RCC 7860 (cell line): ENCODE data around the gene CFTR.

Source experiments
- DNase-seq: peaks from one replicate; pipeline ENCODE4 v3.0.0-alpha.2; 2015; ENCODE audit warnings: low spot score
- FAIRE-seq: peaks from 2 replicates; lab custom pipeline; 2012; peaks lifted over from hg19 to GRCh38; lab: Jason Lieb, UNC

The CFTR gene

DNA sequence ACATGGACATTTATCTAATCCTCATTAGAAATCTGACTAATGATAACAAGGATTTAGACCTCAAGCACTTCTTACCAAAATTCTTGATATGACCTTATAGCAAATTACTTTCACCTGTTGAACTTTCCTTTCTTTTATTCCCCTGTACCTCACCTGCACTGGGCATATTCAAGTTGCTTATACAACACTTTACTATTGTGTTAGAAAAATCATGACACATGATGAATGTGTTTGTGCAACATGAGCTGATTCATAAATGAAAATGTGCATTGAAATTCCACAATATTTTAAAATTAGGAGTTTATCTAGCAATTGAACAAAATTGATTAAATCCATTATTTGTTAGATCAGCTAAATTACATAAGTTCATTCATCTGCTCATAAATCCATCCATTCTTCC, 160.6 kb downstream of the CFTR start:
- no peak for DNase-seq
- FAIRE-seq, result no peak

DNA sequence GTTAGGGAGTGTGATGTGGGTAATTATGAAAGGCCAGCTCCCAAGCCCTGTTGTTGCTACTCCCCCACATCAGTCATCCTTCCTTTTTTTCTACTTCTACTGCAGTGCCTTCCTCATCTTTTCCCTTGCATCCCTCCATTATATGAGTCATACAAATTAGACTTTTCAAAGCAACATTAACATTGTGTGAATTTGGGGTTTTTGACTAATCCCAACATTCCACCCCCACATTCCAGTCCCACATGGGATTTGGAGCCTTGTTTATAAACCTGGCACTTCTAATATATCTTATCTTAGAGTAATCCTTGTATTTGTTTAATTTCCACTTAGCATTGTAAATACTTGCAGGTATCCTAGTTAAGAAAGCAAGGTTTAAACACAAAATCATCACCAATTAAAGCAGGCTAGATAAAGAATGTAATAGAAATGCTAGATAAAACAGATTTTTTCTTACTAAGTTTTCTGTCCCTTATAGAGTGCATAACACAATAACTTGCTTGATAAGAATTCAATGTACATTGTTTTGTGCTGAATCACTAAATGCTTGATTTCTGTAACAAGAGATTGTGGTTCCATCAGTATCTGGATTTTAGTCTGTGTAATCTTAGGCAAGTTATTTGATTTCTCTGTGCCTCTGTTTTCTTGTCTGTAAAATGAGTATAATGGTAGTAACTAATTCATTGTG, 165.8 kb downstream of the CFTR start:
- FAIRE-seq, result peak; percentile 87

DNA sequence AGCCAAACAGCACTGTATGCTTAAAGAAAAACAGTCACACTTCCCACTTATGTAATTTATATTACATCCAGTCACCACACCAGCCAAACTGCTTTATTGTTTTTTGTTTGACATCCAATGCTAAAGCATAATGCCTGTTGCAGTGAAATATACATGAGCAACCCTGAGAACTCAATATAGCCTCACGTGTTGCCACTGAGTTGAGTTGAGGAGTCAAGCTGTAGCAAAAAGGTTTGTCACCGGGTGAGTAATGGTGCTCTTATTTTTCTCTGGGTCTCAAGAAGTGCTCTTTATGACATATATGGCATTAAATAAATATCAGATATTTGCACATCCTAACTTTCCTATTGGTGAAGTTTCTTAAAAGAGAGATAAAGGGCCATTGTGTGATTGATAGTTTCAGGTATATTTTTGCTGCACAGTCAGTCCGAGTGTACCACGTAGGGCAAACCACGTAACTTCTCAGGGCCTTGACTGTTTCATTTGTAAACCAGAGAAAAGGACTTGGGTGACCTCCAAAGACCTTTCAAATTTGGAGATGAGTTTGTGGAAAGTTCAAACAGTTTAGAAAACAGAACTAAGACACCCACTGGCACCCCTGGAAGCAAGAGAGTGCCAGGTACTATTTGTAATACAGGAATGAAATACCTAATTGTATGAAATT, 168.5 kb downstream of the CFTR start:
- DNase-seq, result no peak
- FAIRE-seq, result no peak

More for the DNA sequence above, 165.8 kb downstream of the CFTR start:
- DNase-seq, result peak; percentile 84

DNA sequence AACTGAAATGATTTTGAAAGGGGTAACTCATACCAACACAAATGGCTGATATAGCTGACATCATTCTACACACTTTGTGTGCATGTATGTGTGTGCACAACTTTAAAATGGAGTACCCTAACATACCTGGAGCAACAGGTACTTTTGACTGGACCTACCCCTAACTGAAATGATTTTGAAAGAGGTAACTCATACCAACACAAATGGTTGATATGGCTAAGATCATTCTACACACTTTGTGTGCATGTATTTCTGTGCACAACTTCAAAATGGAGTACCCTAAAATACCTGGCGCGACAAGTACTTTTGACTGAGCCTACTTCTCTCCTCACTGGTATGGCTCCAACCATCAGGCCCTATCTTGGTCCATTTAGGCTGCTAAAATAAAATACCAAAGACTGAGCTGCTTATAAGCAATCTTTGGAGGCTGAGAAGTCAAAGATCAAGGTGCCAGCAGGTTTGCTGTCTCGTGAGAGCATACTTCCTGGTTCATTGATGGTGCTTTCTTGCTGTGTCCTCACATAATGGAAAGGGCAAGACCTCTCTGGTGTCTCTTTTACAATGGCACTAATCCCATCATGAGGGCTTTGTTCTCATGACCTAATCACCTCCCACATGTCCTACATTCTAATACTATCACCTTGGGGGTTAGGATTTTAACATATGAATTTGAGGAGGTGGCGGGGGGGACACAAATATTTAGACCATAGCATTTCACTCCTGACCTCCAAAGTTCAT, 173.3 kb downstream of the CFTR start:
- FAIRE-seq, result no peak

DNA sequence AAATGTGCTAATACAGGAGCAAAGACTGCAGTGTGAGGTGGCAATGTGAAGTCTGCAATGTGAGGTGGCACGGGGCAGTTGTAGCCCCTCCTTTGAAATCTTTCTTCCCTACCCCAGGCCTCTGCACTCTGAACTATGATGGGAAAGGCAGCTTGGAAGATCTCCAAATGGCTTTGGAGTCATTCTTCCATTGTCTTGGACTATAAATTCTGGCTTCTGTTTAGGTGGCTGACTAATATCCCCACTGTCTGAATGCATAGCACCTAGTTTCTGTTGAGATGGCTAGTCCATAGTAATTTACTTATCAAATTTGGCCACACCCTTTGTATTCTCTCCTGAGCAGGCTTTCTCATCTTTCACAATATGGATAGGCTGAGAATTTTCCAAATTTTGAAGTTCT, 175.0 kb downstream of the CFTR start:
- DNase-seq (no peak), FAIRE-seq (no peak)

More for the DNA sequence above, 173.3 kb downstream of the CFTR start:
- DNase-seq, result no peak

DNA sequence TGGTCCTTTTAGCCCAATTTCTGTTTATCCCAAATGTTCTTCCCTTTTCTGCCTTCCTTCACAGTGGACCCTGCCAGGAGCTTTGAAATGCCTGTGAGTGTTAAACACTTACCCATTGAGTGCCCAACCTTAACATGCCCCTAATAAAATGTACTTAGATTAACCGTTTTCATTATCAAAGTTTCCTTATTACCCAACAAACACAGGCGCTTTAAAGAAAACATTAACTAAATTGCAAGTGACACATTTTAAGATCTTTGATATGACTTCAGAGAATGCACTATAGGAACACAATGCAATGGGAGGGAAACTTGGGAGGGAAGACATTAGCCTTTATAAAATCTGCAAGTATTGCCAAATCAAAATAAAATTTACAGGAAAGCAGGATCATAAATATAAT, 177.0 kb downstream of the CFTR start:
- FAIRE-seq, result no peak
- DNase-seq, result no peak

DNA sequence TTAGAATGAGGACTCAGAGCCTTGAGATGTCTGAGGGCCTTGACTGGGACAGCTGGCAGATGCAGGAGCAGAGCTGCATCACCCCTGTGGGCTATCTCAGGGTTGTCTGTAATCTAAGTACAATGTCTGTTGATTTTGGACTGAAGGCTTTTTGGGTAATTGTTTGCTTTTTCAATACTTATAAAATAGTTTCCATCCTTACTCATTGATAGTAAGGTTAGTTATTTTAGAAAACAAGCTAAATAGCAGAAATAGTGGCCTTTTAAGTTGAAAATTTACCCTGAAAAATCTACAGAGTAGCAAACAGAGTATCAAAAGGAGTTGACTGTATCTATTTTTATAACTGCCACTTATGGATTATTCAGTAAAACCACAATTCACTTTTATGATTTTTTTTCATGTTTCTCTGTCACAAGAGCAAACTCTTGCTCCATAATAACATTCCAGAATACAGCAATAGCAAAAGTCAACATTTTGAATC, 179.7 kb downstream of the CFTR start:
- FAIRE-seq (no peak), DNase-seq (no peak)

DNA sequence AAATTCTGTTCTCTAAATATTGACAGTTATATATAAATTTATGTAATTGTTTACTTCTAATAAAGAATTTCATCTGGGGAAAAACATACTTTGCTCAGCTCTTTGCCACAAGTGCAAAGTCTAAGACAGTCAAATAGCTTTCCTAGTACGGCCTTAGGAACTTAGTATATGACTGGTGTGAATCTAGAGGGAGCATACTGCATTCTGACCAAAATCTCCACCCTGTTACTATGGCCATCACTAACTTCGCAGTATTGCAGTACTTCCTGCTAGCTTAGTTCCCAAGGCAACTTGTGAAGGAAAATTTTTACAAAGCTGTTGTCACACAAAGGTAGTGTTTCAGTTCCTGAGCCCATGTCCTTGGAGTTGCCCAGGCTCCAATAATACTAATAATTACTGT, 181.5 kb downstream of the CFTR start:
- FAIRE-seq, result no peak

DNA sequence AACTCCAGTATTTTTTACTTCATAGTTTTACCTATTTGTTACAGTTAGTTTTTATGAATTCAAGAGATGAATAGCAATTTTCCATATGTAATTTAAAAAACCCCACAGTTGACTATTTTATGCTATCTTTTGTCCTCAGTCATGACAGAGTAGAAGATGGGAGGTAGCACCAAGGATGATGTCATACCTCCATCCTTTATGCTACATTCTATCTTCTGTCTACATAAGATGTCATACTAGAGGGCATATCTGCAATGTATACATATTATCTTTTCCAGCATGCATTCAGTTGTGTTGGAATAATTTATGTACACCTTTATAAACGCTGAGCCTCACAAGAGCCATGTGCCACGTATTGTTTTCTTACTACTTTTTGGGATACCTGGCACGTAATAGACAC, 184.2 kb downstream of the CFTR start:
- FAIRE-seq, result no peak

More for the DNA sequence above, 181.5 kb downstream of the CFTR start:
- no peak for DNase-seq

DNA sequence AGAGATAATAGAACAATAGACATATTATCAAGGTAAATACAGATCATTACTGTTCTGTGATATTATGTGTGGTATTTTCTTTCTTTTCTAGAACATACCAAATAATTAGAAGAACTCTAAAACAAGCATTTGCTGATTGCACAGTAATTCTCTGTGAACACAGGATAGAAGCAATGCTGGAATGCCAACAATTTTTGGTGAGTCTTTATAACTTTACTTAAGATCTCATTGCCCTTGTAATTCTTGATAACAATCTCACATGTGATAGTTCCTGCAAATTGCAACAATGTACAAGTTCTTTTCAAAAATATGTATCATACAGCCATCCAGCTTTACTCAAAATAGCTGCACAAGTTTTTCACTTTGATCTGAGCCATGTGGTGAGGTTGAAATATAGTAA, 185.5 kb downstream of the CFTR start:
- DNase-seq (no peak), FAIRE-seq (no peak)

More for the DNA sequence above, 184.2 kb downstream of the CFTR start:
- no peak for DNase-seq

DNA sequence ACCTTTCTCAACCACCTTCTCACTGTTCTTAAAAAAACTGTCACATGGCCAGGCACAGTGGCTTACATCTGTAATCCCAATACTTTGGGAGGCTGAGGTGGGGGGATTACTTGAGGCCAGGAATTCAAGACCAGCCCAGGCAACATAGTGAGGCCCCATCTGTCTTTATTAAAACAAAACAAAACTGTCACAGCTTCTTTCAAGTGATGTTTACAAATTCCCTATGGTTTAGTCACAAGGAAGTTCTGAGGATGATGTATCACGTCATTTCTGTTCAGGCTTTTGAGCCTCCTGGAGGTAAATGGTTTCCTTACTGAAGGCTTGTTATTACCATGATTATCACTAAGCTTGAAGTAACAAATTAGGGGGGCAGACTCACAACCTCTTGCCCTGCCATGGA, 186.2 kb downstream of the CFTR start:
- FAIRE-seq (no peak), DNase-seq (peak; percentile 45)

DNA sequence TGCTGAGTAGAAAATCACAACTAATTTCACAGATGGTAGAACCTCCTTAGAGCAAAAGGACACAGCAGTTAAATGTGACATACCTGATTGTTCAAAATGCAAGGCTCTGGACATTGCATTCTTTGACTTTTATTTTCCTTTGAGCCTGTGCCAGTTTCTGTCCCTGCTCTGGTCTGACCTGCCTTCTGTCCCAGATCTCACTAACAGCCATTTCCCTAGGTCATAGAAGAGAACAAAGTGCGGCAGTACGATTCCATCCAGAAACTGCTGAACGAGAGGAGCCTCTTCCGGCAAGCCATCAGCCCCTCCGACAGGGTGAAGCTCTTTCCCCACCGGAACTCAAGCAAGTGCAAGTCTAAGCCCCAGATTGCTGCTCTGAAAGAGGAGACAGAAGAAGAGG, 186.9 kb downstream of the CFTR start:
- no peak for FAIRE-seq
- no peak for DNase-seq

DNA sequence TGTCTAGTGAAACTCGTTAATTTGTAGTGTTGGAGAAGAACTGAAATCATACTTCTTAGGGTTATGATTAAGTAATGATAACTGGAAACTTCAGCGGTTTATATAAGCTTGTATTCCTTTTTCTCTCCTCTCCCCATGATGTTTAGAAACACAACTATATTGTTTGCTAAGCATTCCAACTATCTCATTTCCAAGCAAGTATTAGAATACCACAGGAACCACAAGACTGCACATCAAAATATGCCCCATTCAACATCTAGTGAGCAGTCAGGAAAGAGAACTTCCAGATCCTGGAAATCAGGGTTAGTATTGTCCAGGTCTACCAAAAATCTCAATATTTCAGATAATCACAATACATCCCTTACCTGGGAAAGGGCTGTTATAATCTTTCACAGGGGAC, 187.6 kb downstream of the CFTR start:
- DNase-seq (no peak), FAIRE-seq (no peak)

DNA sequence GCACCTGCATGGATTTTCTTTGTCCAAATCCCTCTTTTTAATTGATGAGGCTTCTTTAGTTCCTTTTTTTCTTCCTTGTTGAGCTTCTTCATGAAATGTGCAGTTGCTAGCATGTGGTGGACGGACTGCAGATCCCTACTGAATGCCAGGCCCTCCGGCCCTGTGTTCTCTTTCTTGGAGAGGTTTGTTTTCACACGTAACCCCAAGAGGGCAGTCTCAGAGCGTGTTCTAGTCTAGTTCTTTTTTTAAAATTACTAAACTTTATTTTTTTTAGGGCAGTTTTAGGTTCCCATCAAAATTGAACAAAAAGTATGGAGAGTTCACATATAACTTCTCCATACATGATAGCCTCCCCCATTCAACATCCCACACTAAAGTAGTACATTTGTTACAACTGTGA, 190.0 kb downstream of the CFTR start:
- DNase-seq (no peak), FAIRE-seq (no peak)

DNA sequence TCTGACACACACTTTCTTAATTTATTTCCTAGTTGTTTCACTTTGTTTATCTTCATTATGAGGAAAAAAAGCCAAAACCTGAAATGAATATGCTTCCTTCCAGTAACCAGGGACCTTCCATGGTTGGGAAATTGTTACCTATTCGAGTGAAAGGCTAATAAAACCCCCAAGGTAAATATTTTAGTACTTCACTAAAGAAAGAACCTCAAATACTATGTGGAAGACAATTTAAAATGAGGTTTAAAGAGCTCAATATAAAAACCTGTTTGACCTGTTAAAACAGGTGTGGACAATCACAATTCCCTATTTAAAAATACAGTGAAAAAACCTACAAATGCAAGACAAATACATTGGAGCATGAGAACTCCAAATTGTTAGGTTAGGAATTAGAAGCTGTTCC, 192.6 kb downstream of the CFTR start:
- FAIRE-seq (no peak), DNase-seq (no peak)

DNA sequence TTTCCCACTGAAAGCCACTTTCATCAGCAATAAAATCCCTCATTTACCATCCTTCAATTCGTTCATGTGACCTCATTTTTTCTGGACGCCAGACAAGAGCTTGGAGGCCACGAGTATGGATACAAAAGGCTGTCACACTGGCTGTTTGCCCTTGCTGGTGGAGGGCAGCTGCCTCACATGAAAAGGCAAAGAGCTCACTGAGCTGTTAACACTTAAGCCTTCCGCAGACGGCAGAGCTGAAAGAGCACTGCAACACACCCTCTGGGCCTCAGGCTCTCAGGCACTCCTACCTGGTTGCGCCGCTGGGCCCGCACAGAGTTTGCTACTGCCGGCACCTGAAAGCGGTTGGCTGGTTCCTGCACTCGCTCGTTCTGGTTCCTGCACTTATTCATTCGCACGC, 193.5 kb downstream of the CFTR start:
- DNase-seq, result no peak

DNA sequence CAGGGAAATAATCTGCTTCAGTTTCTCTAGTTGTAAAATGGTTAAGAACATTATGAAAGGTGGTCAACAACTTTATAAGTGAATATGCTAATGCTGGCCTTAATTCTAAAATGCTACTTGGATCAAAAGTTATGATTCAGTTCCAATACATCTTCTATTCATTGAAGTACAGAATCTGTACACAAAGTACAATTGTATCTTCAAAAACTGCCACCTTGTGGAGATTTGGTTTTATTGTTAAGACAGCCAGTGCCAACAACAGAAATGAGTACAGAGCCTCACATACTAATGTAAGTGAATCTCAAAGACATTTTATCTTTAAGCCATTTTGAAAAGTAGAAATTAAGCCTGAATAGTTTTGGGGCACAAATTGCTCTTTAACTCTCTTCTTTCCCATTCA, 194.0 kb downstream of the CFTR start:
- DNase-seq (peak; percentile 25), FAIRE-seq (peak; percentile 77)

More for the DNA sequence above, 193.5 kb downstream of the CFTR start:
- no peak for FAIRE-seq

DNA sequence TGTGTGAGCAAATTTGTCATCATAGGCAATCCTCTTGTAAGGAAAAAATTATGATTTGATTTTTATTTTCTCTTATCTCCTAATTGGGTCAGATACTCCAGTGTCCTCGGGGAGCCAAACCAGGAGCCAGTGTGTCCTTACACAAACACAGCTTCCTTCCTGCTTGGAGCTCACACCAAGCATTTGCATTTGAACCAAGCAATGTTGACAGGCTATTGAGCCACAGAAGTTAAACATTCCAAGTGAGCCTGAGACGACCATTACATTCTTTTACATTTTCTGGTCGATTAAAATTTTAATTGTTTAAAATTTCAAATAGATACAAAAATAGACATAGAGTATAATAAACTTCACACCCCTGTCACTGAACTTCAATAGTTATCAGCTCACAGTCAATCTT, 194.8 kb downstream of the CFTR start:
- FAIRE-seq (no peak), DNase-seq (no peak)

DNA sequence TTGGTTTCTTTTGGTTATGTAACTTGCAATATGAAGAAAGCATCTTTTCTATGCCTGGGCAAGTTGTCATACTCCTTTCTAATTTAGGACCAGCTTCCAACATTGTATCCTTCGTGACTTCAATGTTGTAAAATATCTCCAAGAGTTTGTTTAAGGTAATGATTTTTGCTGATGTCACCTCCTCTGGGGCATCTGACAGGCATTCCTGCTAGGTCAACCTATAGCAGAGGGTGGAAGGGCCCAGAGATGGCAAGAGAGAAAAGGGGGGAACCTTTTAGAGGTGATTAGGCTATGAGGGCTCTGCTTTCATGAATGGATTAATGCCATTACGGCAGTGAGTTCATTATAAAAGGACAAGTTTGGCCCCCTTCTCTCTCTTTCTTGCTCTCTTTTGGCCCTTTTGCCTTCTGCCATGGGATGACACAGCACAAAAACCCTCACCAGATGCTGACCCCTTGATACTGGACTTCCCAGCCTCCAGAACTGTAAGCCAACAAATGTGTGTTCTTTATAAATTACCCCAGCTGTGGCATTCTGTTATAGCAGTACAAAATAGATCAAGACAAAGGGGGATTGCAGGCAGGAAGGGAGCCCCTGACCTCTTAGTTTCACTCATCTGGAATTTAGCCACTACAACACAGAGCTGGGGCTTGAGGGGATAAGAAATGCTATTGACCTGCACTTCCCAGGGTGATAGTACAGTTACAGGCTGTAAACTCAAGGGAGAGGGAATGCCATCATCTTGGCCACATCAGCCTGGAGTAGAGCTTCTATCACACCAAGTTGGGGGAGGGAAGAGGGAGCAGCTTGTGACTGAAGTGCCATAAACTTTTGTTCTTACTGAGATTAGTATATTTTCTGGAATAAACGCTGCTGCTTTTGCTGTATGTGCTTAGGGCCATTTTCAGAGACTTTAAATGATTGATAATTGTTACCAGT, 195.9 kb downstream of the CFTR start:
- DNase-seq (no peak), FAIRE-seq (no peak)

DNA sequence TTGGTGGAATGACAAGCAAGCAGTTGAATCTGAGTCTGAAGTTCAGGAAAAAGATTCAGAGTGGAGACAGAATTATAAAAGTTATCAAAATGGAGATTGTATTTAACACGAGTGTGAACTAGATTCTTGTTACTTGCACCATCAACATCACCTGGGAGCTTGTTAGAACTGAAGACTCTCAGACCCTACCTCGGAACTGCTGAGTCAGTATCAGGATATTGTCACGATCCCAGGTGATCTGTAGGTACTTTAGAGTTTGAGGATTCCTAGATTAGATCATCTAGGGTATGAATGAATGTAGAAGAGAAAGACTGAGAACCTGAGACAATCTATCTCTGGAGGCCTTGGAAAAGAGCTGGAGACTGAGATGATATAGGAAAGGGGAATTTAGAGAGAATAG, 199.3 kb downstream of the CFTR start:
- FAIRE-seq (no peak), DNase-seq (no peak)
